Activated CD8-positive, alpha-beta memory T cell treated with anti-CD3 and anti-CD28 coated beads for 4 hours (primary cell): ENCODE results near the gene SLC39A7.
"Not testable (repeated sequence)": the region's sequence is repeated elsewhere in the genome, so short reads cannot be mapped to it uniquely, and the experiment has no call there.

Experiments used
- DNase-seq, 2 donors: peaks; one replicate each; pipeline ENCODE4 v3.0.0-alpha.2; 2020; ENCODE audit warnings: low read depth in 2 of 2

Gene SLC39A7

DNA sequence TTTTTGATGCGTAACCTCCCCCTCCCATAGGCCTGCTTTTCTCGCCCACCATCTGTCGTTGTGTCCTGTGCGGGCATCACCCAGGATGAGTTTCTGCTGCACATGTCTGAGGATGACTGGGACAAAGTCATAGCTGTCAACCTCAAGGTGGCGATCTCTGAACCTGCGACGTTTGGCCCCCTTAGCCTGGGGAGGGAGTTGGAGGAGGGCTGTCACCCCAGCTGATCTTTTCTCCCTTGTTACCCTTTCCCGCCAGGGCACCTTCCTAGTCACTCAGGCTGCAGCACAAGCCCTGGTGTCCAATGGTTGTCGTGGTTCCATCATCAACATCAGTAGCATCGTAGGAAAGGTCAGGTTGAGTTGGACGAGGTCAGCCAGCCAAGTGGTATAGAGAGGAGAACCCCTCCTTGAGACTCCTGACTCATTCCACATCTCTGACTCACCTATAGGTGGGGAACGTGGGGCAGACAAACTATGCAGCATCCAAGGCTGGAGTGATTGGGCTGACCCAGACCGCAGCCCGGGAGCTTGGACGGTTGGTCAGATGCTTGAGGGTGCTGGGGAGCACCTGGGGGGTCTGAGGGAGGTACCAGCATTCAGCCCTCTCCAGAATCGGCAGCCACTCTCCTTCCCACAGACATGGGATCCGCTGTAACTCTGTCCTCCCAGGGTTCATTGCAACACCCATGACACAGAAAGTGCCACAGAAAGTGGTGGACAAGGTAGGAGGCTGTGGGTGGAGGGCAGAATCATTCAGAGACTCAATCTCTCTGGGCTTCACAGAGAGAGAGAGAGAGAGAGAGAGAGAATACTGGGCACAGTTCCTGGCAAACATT, 4.7 kb downstream of the SLC39A7 start:
- DNase-seq = no peak

DNA sequence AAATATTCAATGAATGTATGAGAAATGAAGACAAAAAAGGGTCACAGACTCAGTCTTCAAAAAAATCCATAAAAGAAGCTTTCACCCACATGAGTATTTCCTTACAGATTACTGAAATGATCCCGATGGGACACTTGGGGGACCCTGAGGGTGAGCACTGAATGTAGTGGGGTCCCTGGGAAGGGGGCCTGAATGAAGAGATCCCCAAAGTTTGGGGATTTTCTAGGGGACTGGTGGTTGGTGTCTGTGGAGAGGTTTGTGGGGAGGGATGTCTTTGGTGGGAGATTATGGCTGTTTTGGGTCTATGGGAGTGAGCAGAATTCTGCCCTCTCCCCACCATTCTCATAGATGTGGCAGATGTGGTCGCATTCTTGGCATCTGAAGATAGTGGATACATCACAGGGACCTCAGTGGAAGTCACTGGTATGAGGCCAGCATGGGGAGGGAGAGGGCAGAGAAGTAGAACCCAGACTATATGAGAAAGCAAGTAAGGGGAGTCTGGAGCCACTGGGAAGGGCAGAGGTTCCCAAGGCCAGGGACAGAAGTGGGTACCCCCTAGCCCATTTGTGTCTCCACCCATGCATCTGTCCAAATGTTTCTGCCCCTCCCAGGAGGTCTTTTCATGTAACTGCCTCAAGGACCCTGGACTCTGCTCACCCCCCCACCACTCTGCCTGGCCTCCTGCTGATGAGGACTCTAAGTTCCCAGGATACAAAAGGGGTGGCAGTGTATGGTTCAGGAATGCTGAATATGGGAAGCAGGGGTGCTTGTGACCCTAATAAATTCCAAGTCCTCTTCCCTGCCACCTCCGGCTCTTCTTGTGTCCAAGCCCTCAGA, 5.6 kb downstream of the SLC39A7 start:
- no peak for DNase-seq

DNA sequence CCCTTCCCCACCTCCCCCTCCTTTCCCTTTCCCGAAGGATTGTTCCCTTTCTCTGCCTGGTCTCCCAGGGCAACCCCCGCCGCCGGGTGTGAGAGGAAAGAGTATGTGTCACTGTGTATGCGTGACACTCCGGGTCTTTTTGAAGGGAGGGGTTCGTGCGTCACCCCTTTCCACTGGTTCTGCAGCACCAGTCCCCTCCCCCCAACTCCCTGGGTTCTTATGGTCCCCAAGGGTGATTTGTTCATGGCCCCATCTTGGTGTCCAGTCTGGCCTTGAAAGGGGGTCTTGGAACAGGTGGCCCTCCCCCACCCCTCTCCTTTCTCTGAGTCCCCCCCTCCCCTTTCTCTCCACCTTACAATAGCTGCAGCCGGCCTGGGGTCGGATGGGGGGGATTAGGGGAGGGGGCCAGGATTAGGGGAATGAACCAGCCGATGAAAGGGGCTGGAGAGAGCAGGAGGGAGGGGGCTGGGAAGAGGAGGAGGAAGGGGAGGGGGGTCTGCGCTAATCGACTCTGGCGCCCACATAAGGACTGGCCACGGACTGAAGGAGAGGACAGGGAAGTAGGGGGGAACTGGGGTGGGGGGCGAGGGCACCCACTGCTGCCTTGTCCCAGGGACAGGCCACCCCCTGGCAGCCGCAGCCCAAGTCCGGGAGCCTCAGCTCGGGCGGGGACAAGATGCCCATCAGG, 6.3 kb downstream of the SLC39A7 start:
- DNase-seq = no peak

DNA sequence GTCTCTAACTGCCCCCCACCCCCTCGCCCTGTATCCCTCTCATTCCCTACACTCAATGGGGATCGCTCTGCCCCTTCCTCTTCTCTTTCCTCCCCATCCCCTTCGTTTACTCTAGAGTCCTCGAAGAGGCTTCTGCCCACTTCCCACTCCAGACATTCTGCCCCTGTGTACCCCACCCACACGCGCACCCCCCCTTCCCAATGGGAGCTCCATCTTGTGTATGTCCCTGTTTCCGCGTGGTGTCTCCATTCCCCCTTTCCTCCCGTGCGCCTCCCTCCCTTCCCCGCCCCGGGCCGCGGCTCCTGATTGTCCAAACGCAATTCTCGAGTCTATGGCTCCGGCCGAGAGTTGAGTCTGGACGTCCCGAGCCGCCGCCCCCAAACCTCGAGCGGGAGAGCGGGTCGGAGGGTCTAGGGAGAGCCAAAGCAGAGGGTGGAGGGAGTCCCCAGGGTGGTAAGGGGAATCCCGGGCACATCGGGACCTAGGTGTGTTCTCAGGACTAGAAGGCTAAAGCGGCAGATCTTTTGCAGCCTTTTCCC, 7.0 kb downstream of the SLC39A7 start:
- DNase-seq = no peak

DNA sequence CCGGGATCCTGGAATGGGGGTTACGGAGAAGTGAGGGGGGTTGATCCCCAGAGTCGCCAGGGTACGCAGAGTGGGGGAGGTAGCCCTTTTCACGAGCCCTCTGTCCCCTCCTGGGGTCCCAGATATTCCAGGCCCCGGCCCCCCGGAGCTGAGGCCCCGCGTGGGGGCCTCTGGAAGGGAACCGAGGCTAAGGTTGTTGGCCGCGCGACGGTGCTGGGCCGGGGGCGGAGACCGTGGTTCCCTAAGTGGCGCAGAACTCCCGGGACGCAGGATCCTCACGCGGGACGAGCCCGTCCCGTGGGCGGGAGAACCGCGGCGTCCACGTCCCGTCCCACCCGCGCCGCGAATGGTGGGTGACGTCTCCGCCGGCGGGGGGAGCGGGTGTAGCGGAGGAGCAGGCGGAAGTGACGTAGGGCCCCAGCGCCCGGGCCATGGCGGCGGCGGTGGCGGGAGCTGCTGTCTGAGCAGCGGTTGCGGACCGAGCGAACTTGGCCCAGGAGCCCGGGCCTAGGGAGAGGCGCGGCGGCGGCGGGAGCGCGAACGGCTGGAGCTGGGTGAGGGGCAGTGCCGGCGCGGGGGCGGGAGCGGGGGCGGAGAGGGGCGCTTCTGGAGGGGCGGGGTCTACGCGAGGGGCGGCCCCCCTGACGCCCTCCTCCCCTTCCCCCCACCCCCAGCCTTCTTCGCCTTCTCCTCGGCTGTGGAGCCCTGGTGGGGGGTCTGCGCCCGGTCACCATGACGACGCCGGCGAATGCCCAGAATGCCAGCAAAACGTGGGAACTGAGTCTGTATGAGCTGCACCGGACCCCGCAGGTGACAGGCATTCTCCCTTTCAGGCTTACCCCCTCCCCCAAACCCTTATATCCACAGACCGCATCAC, 7.7 kb downstream of the SLC39A7 start, which contains the start of gene RING1:
Gene RING1 (plus strand): TSS at position 410 of the 877 bp plus-strand sequence. CDS start 323 bp downstream, at position 733.
- DNase-seq = peak; percentile 74 to 78

DNA sequence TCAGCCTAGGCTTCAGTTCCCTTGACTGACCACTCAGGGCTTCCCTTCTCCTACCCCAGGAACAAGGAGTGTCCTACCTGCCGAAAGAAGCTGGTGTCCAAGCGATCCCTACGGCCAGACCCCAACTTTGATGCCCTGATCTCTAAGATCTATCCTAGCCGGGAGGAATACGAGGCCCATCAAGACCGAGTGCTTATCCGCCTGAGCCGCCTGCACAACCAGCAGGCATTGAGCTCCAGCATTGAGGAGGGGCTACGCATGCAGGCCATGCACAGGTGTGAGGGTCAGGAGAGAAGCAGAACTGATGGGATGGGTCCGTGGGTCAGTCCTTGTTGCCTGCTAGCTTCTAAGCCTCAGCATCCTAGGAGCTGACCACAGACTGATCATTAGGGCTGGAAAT, 9.2 kb downstream of the SLC39A7 start:
- DNase-seq = no peak

DNA sequence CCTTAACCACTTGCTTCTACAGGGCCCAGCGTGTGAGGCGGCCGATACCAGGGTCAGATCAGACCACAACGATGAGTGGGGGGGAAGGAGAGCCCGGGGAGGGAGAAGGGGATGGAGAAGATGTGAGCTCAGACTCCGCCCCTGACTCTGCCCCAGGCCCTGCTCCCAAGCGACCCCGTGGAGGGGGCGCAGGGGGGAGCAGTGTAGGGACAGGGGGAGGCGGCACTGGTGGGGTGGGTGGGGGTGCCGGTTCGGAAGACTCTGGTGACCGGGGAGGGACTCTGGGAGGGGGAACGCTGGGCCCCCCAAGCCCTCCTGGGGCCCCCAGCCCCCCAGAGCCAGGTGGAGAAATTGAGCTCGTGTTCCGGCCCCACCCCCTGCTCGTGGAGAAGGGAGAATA, 10.5 kb downstream of the SLC39A7 start:
- no peak for DNase-seq

DNA sequence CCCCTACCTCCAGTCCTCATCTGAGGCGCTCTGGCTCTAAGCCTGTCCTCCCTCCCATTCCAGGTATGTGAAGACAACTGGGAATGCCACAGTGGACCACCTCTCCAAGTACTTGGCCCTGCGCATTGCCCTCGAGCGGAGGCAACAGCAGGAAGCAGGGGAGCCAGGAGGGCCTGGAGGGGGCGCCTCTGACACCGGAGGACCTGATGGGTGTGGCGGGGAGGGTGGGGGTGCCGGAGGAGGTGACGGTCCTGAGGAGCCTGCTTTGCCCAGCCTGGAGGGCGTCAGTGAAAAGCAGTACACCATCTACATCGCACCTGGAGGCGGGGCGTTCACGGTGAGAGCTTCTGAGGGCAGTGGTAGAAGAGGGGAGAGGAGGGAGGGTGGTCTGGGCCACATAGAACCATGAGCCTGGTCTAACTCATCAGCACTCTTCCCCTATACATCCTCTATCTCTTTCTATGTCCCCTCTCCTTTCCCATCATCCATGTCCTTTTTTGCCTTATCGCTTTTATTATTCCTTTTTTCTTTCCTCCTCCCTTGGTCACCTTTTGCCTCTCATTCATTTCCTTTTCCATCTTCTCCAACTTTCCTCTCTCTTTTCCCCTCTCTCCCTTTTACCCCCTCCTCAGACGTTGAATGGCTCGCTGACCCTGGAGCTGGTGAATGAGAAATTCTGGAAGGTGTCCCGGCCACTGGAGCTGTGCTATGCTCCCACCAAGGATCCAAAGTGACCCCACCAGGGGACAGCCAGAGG, 11.2 kb downstream of the SLC39A7 start:
- no peak for DNase-seq

DNA sequence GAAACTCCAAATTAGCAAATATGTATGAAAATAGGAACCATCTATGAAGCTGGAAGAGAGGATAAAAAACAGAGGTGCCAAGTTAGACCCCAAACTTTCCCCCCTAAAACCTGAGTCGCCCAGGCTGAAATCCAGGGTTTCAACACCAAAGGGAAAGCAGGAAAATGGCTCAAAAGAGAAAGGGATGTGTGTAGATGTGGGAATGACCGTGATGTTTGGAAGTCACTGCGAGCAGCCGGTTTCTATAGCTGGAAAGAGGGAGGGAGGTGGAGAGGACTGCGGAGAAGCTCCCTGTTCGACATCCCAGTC, 12.1 kb downstream of the SLC39A7 start:
- DNase-seq = no peak

DNA sequence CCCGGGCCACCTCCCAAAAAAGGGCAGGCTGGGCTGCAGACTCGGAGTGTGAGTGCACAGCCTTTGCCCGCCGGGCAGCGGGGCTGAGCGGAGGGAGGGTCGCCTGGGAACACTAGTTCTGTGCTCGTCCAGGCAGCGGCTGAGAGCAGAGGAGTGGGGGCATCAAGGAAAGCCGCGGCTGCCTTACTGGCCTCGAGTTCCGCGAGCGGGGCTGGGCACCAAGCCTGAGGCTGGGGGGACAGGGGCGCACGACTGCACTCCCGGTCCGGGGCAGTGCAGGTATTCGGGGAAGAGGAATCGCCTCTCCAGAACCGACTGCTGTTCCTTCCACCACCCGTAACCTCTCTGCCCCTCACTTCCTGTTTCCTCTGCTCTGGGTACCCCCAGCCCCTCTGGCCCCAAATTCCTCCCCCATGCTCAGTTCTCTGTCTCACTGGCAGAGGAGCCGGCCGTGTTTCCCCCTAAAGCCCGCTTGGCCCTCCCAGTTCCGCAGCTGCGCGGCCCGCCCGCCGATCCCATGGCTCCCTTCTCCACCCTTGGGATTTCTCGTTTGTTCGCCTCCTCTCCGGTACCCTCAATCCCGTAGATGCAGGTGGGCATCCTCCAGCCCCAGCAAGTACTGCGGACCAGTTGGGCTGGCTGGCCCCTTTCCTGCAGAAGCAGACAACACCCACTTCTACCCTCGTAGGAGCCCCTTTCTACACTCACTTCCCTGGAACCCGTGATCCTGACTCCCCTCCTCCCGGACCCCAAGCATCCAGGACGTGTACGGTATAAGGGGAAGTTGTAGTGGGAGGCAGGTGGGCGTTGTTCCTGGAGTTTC, 12.7 kb downstream of the SLC39A7 start:
- no peak for DNase-seq

DNA sequence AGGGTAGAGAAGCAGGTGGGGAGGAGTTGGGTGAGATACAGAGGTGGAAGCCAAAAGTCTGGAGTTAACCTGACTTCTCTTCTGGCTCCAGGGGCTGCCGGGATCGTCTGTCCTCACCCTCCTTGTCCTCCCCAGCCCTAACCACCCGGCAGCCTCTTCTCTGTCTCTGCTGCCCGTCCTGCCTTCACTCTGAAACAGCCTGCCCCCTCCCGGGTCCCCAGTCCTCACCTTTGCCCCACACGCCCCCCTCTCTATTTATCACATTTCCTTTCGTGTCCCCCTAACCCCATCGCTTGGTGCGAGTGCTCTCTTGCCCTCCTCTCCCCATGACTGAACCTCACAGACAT, 13.3 kb downstream of the SLC39A7 start:
- no peak for DNase-seq

DNA sequence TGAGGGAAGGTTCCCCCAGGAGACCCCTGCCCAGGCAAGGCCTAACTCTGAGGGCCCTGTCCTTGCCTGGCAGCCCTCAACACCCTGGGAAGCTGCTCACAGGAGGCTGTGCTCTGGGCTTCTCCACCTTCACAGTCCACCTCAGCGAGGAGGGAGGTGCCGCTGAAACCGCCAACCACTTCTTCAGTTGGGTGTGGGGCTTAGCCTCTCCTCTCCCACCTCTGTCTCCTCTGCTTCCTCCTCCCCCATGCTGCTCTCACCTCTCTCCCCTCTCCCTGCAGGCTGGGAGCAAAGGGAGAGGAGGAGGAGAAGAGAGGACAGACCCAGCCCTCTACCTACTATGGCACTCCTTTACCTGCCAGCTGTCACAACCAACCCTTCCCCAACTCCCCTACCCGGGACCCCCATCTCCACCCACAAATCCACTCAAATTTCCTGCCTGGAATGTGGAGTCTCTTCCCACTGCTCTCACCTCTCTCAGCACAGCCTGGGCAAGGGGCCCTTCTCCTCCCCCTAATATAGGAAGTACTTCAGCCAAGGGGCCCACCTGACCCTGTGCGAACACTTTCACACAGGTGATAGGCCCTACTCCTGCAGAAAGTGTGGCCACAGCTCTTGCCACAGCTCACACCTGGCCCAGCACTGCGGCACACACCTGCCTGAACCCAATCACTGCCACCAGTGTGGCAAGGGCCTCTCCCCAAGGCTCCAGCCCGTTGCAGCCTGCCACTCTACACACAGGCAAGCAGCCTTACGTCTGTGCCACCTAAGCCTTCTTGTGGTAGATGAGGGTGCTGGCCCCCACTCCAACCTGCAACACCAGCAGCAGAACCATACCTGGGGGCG, 14.8 kb downstream of the SLC39A7 start:
- DNase-seq = no peak

DNA sequence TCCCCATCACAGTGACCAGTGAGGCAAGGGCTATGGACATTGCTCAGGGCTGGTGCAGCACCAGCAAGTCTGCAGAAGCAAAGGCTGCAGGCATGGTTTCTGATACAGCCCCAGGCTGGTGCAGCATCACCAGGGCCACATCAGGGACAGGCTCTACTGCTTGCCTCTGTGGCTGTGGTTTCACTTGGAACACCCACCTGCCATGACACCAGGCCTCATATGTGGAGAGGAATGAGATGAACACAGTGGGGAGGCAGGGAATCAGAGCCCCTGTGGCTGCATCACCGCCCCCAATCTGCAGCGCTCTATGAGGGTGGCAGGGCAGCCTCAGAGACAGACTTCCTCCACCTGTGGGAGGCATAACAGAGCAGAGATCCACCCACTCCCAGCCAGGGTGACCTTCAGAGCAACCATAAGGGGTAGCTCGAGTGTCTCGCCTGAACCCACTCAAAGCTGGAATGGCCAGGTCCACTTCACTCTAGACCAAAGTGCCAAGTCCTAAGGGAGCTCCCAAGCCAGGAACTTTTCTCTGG, 15.5 kb downstream of the SLC39A7 start:
- DNase-seq = no peak

DNA sequence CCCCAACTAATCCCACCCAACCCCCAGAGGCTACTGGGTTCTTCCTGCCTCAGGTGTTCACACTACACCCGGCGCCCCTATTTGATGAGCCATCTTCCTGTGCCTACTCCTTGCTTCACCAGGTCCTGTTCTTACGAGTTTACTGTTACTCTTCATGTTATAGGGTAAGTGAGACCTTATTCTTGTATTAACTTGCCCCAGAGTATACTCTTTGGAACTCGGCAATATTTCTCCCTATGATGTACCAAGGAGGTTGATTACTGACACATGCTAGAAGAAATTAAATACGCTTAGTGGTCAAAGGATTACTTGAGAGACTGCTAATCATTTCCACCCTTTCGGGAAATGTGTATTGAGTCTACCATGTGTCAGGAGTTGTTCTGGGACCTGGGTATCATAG, 16.6 kb downstream of the SLC39A7 start:
- DNase-seq = no peak

DNA sequence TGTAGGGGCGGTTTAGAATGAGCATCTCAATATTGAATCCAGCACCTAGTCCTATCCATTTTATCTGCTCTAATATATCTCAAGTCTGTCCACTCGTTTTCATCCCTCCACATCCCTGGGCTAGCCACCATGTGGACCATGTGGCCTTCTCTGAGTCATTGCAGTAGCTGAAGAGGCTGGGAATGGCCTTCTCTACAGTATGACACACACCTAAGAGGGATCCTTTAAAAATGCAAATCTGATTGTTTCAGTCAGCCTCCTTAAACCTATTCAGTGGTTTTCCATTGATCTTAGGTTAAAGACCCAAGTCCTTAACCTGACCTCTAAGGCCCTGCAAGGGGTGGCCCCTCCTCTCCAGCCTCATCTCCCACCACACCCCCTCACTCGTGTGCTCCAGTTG, 17.0 kb downstream of the SLC39A7 start:
- DNase-seq = no peak

DNA sequence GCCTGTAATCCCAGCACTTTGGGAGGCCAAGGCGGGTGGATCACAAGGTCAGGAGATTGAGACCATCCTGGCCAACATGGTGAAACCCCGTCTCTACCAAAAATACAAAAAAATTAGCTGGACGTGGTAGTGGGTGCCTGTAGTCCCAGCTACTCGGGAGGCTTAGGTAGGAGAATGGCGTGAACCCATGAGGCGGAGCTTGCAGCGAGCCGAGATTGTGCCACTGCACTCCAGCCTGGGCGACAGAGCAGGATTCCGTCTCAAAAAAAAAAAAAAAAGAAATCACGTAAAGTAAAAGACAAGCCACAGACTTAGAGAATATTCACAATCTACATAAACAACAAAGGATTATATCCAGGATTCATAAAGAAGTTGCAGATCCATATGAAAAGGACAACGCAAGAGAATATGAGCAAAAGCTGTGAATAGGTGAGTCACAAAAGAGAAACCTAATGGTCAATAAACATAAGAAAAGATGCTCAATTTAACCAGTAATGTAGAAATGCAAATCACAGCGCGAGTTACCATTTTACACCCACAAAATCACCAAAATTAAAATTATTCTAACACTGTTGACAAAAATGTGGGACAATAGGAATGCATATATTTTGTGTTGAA, 25.9 kb downstream of the SLC39A7 start:
- not testable (repeated sequence) for DNase-seq

DNA sequence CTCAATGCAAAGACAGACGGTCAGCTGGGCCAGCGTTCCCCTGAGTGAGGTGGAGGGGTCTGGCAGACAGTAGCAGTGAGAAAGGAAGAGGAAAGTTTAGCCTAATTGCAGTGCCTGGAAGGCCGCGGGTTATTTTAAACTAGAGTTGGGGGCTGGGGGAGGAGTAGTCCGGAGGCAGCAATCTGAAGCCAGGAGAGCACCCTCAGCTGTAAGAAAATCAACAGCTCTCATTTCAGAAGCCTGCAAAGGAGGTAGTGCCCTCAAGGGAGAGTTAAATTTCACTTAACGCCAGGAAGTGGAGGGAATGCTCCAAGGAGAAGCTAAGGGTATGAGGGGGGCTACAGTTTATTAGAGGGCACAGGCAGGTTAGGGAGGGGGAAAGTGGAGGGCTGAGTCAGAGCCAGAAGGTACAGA, 34.6 kb downstream of the SLC39A7 start:
- DNase-seq = no peak

DNA sequence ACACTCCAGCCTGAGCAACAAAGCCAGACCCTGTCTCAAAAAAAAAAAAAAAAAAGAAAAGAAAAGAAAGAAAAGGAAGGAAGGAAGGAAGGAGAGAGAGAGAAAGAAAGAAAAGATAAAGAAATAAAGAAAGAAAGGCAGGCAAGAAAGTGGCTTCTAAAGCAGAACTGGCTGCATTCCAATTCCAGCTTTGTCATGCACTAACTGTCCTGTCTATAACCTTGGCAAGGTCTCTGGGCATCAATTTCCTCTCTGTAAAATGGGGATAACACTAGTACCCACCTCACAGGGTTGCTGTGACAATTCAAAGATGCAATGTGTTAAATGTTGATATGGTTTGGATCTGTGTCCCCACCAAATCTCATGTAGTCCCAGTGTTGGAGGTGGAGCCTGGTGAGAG, 35.7 kb downstream of the SLC39A7 start:
- DNase-seq = no peak
